ENCODE results near the gene PTPRN2.

DNA sequence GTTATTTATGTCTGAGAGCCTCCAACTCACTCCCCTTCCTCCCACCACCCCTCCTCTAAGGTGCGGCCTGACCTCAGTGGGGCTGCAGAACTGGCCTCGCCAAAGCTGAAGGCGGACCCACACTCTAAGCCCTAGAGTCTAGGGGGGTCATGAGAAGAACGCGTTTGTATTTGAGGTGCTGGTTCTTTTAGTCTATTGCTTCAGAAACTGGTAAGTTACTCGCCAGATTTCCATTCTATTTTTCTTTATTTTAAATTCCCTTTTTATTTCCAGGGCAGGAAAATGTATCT, 893.3 kb downstream of the PTPRN2 start:
- TF ChIP-seq, protein P1, sequence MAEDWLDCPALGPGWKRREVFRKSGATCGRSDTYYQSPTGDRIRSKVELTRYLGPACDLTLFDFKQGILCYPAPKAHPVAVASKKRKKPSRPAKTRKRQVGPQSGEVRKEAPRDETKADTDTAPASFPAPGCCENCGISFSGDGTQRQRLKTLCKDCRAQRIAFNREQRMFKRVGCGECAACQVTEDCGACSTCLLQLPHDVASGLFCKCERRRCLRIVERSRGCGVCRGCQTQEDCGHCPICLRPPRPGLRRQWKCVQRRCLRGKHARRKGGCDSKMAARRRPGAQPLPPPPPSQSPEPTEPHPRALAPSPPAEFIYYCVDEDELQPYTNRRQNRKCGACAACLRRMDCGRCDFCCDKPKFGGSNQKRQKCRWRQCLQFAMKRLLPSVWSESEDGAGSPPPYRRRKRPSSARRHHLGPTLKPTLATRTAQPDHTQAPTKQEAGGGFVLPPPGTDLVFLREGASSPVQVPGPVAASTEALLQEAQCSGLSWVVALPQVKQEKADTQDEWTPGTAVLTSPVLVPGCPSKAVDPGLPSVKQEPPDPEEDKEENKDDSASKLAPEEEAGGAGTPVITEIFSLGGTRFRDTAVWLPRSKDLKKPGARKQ (CRISPR knock-in tag; IDR thresholded peaks at IDR 0.05): no peak
- TF ChIP-seq NUFIP1 (IDR thresholded peaks at IDR 0.05; ENCODE audit: partially characterized antibody): no peak
- TF ChIP-seq, protein P2, sequence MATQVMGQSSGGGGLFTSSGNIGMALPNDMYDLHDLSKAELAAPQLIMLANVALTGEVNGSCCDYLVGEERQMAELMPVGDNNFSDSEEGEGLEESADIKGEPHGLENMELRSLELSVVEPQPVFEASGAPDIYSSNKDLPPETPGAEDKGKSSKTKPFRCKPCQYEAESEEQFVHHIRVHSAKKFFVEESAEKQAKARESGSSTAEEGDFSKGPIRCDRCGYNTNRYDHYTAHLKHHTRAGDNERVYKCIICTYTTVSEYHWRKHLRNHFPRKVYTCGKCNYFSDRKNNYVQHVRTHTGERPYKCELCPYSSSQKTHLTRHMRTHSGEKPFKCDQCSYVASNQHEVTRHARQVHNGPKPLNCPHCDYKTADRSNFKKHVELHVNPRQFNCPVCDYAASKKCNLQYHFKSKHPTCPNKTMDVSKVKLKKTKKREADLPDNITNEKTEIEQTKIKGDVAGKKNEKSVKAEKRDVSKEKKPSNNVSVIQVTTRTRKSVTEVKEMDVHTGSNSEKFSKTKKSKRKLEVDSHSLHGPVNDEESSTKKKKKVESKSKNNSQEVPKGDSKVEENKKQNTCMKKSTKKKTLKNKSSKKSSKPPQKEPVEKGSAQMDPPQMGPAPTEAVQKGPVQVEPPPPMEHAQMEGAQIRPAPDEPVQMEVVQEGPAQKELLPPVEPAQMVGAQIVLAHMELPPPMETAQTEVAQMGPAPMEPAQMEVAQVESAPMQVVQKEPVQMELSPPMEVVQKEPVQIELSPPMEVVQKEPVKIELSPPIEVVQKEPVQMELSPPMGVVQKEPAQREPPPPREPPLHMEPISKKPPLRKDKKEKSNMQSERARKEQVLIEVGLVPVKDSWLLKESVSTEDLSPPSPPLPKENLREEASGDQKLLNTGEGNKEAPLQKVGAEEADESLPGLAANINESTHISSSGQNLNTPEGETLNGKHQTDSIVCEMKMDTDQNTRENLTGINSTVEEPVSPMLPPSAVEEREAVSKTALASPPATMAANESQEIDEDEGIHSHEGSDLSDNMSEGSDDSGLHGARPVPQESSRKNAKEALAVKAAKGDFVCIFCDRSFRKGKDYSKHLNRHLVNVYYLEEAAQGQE (IDR thresholded peaks at IDR 0.05; ENCODE audit: borderline replicate concordance): no peak
- TF ChIP-seq, protein P2 (CRISPR knock-in tag; IDR thresholded peaks at IDR 0.05; ENCODE audit: low read depth): no peak
- no peak for TF ChIP-seq EZH2 (IDR thresholded peaks at IDR 0.05; ENCODE audit: borderline replicate concordance, low read depth, low read length)
- TF ChIP-seq NR2C2 (CRISPR knock-in tag; IDR thresholded peaks at IDR 0.05): no peak
- TF ChIP-seq NR2C2 (tag; IDR thresholded peaks at IDR 0.05): no peak
- TF ChIP-seq, protein P3, sequence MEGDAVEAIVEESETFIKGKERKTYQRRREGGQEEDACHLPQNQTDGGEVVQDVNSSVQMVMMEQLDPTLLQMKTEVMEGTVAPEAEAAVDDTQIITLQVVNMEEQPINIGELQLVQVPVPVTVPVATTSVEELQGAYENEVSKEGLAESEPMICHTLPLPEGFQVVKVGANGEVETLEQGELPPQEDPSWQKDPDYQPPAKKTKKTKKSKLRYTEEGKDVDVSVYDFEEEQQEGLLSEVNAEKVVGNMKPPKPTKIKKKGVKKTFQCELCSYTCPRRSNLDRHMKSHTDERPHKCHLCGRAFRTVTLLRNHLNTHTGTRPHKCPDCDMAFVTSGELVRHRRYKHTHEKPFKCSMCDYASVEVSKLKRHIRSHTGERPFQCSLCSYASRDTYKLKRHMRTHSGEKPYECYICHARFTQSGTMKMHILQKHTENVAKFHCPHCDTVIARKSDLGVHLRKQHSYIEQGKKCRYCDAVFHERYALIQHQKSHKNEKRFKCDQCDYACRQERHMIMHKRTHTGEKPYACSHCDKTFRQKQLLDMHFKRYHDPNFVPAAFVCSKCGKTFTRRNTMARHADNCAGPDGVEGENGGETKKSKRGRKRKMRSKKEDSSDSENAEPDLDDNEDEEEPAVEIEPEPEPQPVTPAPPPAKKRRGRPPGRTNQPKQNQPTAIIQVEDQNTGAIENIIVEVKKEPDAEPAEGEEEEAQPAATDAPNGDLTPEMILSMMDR (IDR thresholded peaks at IDR 0.05 in 2 of 3, conservative IDR thresholded peaks at IDR 0.05 in 1 of 3; ENCODE audit: insufficient read depth in 2 of 3, low read depth in 1 of 3, low read length in 3 of 3): no peak
- no peak for TF ChIP-seq ZBTB7A (IDR thresholded peaks at IDR 0.05; ENCODE audit: borderline replicate concordance, control insufficient read depth, low read depth, low read length)
- TF ChIP-seq, protein P4, sequence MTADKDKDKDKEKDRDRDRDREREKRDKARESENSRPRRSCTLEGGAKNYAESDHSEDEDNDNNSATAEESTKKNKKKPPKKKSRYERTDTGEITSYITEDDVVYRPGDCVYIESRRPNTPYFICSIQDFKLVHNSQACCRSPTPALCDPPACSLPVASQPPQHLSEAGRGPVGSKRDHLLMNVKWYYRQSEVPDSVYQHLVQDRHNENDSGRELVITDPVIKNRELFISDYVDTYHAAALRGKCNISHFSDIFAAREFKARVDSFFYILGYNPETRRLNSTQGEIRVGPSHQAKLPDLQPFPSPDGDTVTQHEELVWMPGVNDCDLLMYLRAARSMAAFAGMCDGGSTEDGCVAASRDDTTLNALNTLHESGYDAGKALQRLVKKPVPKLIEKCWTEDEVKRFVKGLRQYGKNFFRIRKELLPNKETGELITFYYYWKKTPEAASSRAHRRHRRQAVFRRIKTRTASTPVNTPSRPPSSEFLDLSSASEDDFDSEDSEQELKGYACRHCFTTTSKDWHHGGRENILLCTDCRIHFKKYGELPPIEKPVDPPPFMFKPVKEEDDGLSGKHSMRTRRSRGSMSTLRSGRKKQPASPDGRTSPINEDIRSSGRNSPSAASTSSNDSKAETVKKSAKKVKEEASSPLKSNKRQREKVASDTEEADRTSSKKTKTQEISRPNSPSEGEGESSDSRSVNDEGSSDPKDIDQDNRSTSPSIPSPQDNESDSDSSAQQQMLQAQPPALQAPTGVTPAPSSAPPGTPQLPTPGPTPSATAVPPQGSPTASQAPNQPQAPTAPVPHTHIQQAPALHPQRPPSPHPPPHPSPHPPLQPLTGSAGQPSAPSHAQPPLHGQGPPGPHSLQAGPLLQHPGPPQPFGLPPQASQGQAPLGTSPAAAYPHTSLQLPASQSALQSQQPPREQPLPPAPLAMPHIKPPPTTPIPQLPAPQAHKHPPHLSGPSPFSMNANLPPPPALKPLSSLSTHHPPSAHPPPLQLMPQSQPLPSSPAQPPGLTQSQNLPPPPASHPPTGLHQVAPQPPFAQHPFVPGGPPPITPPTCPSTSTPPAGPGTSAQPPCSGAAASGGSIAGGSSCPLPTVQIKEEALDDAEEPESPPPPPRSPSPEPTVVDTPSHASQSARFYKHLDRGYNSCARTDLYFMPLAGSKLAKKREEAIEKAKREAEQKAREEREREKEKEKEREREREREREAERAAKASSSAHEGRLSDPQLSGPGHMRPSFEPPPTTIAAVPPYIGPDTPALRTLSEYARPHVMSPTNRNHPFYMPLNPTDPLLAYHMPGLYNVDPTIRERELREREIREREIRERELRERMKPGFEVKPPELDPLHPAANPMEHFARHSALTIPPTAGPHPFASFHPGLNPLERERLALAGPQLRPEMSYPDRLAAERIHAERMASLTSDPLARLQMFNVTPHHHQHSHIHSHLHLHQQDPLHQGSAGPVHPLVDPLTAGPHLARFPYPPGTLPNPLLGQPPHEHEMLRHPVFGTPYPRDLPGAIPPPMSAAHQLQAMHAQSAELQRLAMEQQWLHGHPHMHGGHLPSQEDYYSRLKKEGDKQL (CRISPR knock-in tag; IDR thresholded peaks at IDR 0.05; ENCODE audit: borderline replicate concordance): no peak
